Panc1 (cell line): ENCODE data around the gene CRYGN.

Source experiments
- POLR2AphosphoS5 ChIP-seq: IDR thresholded peaks from 2 replicates; pipeline ENCODE4 v1.6.1; 2012; ENCODE audit warnings: mild to moderate bottlenecking, low read depth, low read length, moderate library complexity
- TCF7L2 ChIP-seq: IDR thresholded peaks from 2 replicates; pipeline ENCODE4 v1.6.1; 2011; ENCODE audit warnings: mild to moderate bottlenecking, low read depth, low read length, inconsistent platforms
- TF ChIP-seq, protein P1 (sequence below): fragments of 450-650 bp; IDR thresholded peaks from 2 replicates; pipeline ENCODE4 v1.5.1; 2017; ENCODE audit warnings: mild to moderate bottlenecking

DNA sequence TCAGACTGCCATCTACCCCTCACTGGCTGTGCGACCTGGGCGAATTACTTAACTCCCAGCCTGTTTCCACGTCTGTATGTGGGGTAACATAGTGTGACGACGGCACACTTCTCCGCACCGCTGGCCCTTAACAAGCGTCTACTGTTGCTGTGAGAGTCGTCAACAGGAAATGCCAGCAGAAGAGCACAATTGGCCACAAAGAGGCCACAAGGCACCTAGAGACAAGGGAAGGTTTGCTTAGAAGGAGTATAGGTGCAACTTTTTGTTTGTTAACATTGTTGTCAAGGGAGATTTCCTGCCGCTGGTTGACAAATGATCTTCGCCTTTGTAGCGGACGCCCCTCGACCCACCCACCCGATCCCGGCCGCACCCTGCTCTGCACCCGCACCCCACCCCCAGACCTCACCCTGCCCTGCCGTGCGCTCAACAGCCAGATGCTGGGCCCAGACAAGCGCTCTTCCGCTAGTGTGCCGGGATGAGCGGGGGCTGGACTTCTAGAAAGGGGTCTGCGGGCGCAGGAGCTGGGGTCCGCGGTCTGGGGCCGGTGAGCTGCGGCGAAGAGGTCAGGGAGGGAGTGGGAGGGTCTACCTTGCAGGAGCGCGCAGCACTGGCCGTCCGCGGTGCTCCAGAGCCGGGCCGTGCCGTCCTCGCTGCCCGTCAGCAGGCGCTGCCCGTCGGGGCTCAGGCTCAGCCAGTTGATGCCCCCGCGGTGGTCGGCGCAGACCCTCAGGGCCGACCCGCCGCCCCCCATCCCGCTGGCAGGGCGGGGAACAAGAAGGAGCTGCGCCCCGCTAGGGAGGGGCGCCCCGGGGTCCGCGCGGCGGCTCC lies 30.9 kb downstream of the CRYGN start:
- TF ChIP-seq, protein P1, sequence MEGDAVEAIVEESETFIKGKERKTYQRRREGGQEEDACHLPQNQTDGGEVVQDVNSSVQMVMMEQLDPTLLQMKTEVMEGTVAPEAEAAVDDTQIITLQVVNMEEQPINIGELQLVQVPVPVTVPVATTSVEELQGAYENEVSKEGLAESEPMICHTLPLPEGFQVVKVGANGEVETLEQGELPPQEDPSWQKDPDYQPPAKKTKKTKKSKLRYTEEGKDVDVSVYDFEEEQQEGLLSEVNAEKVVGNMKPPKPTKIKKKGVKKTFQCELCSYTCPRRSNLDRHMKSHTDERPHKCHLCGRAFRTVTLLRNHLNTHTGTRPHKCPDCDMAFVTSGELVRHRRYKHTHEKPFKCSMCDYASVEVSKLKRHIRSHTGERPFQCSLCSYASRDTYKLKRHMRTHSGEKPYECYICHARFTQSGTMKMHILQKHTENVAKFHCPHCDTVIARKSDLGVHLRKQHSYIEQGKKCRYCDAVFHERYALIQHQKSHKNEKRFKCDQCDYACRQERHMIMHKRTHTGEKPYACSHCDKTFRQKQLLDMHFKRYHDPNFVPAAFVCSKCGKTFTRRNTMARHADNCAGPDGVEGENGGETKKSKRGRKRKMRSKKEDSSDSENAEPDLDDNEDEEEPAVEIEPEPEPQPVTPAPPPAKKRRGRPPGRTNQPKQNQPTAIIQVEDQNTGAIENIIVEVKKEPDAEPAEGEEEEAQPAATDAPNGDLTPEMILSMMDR: no peak
- no peak for TF ChIP-seq TCF7L2
- no peak for TF ChIP-seq POLR2AphosphoS5
